ENCODE measurements around the gene RGMB. TPM values are rescaled to one million over a fixed set of nuclear protein-coding genes. Genes with fewer than 3 reads are reported as not detected.

RGMB gene
- total and polyA plus RNA-seq, 4 donors: 2.5 to 5.3 (median 3.0) TPM

DNA sequence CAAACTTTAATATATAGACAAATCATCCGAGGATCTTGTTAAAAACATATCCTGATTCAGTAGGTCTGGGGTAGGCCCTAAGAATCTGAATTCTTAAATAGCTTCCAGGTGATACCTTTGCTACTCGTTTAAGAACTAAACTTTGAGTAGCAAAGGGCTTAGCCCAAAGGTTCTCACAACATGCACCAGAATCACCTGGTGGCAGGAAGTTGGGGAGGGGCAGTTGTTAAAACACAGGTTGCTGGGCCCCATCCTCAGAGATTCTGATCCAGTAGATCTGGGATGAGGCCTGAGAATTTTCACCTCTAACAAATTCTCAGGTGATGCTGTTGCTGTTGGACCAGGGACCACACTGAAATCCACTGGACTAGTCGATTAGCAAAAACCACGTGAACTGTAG is 20.0 kb upstream of the RGMB start:
- H3K36me3 ChIP-seq (ENCODE audit: control insufficient read depth in 4 of 4, insufficient read depth in 3 of 4, low read depth in 1 of 4, low read length in 3 of 4): no peaks in the 10 kb centered on the region
- no peak overlapping the region for H3K27ac ChIP-seq (ENCODE audit: low read depth in 1 of 2, low read length in 2 of 2)
- H3K4me1 ChIP-seq (ENCODE audit: control insufficient read depth in 4 of 4, insufficient read depth in 4 of 4, low read length in 3 of 4): no peaks in the 10 kb centered on the region
- H3K4me3 ChIP-seq (ENCODE audit: low read depth in 1 of 3, low read length in 3 of 3): no peak overlapping the region
- H3K9me3 ChIP-seq (ENCODE audit: control insufficient read depth in 4 of 4, low read length in 3 of 4): no peaks in the 10 kb centered on the region
- DNase-seq (ENCODE audit: low spot score): no peak
- H3K9ac ChIP-seq (ENCODE audit: low read depth in 1 of 2, low read length in 2 of 2): no peak overlapping the region
- TF ChIP-seq GABPA (IDR thresholded peaks at IDR 0.05 in 1 of 2, conservative IDR thresholded peaks at IDR 0.05 in 1 of 2) (no peak), YY1 (IDR thresholded peaks at IDR 0.05) (no peak), FOXA1 (IDR thresholded peaks at IDR 0.05) (no peak), RAD21 (IDR thresholded peaks at IDR 0.05) (no peak)
- 70% methylated on average over 4 of the region's 4 CpGs for WGBS
- H3K27me3 ChIP-seq (ENCODE audit: control insufficient read depth in 4 of 4, insufficient read depth in 4 of 4, low read length in 3 of 4): peaks cover 0 to 3% (median 0%) of the 10 kb centered on the region in 4 donors

DNA sequence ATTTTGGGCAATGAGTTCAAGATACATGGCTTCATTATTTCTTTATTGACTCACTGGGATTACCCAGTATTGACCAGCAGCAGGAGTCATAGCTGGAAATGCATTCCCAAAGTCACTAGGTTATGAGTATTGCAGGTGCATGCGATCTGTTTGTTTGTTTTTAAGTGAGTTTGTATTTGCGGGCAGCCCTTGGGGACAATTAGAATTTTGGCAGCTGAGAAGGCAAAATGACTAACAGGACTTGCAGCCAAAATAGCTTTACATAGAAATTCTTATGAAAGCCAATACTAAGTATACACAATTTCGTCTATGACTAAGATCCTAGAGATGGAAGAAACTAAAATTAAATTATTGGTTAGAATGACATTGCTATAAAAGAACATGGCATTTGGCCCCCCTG is 18.1 kb upstream of the RGMB start:
- peaks cover 0 to 3% (median 0%) of the 10 kb centered on the region in 4 donors for H3K27me3 ChIP-seq (ENCODE audit: control insufficient read depth in 4 of 4, insufficient read depth in 4 of 4, low read length in 3 of 4)
- TF ChIP-seq RXRA (IDR thresholded peaks at IDR 0.05): no peak
- TF ChIP-seq, protein P1, sequence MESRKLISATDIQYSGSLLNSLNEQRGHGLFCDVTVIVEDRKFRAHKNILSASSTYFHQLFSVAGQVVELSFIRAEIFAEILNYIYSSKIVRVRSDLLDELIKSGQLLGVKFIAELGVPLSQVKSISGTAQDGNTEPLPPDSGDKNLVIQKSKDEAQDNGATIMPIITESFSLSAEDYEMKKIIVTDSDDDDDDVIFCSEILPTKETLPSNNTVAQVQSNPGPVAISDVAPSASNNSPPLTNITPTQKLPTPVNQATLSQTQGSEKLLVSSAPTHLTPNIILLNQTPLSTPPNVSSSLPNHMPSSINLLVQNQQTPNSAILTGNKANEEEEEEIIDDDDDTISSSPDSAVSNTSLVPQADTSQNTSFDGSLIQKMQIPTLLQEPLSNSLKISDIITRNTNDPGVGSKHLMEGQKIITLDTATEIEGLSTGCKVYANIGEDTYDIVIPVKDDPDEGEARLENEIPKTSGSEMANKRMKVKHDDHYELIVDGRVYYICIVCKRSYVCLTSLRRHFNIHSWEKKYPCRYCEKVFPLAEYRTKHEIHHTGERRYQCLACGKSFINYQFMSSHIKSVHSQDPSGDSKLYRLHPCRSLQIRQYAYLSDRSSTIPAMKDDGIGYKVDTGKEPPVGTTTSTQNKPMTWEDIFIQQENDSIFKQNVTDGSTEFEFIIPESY (IDR thresholded peaks at IDR 0.05): no peak
- TF ChIP-seq, protein P2, sequence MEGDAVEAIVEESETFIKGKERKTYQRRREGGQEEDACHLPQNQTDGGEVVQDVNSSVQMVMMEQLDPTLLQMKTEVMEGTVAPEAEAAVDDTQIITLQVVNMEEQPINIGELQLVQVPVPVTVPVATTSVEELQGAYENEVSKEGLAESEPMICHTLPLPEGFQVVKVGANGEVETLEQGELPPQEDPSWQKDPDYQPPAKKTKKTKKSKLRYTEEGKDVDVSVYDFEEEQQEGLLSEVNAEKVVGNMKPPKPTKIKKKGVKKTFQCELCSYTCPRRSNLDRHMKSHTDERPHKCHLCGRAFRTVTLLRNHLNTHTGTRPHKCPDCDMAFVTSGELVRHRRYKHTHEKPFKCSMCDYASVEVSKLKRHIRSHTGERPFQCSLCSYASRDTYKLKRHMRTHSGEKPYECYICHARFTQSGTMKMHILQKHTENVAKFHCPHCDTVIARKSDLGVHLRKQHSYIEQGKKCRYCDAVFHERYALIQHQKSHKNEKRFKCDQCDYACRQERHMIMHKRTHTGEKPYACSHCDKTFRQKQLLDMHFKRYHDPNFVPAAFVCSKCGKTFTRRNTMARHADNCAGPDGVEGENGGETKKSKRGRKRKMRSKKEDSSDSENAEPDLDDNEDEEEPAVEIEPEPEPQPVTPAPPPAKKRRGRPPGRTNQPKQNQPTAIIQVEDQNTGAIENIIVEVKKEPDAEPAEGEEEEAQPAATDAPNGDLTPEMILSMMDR (IDR thresholded peaks at IDR 0.05; ENCODE audit: low read depth, low read length, missing input control): no peak
- TF ChIP-seq EGR1 (IDR thresholded peaks at IDR 0.05; ENCODE audit: low read depth in 2 of 2): no peak
- no peak for TF ChIP-seq HNF4A (conservative IDR thresholded peaks at IDR 0.05)
- no peak for TF ChIP-seq JUND (IDR thresholded peaks at IDR 0.05)
- no peak for TF ChIP-seq SP1 (IDR thresholded peaks at IDR 0.05)
- TF ChIP-seq NR2F2 (IDR thresholded peaks at IDR 0.05): no peak
- no peak for TF ChIP-seq HNF4G (IDR thresholded peaks at IDR 0.05)
- no peak for TF ChIP-seq YY1 (IDR thresholded peaks at IDR 0.05)
- TF ChIP-seq RAD21 (IDR thresholded peaks at IDR 0.05): no peak
- TF ChIP-seq REST (IDR thresholded peaks at IDR 0.05): no peak
- no peak for TF ChIP-seq GABPA (IDR thresholded peaks at IDR 0.05 in 1 of 2, conservative IDR thresholded peaks at IDR 0.05 in 1 of 2)
- TF ChIP-seq FOXA1 (IDR thresholded peaks at IDR 0.05): no peak
- TF ChIP-seq MAX (IDR thresholded peaks at IDR 0.05): no peak
- no peak for TF ChIP-seq FOXA2 (IDR thresholded peaks at IDR 0.05)
- no peak for TF ChIP-seq TAF1 (conservative IDR thresholded peaks at IDR 0.05)

More for the DNA sequence above, 18.1 kb upstream of the RGMB start:
- H3K4me1 ChIP-seq (ENCODE audit: control insufficient read depth in 4 of 4, insufficient read depth in 4 of 4, low read length in 3 of 4): no peaks in the 10 kb centered on the region
- H3K4me3 ChIP-seq (ENCODE audit: low read depth in 1 of 3, low read length in 3 of 3): no peak overlapping the region
- H3K9me3 ChIP-seq (ENCODE audit: control insufficient read depth in 4 of 4, low read length in 3 of 4): no peaks in the 10 kb centered on the region
- 75% methylated on average over 3 of the region's 3 CpGs for WGBS
- no peak overlapping the region for H3K27ac ChIP-seq (ENCODE audit: low read depth in 1 of 2, low read length in 2 of 2)
- no peak overlapping the region for H3K9ac ChIP-seq (ENCODE audit: low read depth in 1 of 2, low read length in 2 of 2)
- no peaks in the 10 kb centered on the region for H3K36me3 ChIP-seq (ENCODE audit: control insufficient read depth in 4 of 4, insufficient read depth in 3 of 4, low read depth in 1 of 4, low read length in 3 of 4)
- DNase-seq (ENCODE audit: low spot score): no peak
